Neural cell (in vitro differentiated cells): ENCODE measurements around the gene CFAP20DC.

ENCODE experiments used
- CTCF ChIP-seq: fragments of 450-650 bp; IDR thresholded peaks from 2 replicates; pipeline ENCODE4 v1.5.1; 2014; ENCODE audit warnings: antibody characterized with exemption, mild to moderate bottlenecking, moderate library complexity; ENCODE audit not compliant: poor library complexity, severe bottlenecking
- MXI1 ChIP-seq: fragments of 450-650 bp; conservative IDR thresholded peaks from 2 replicates; pipeline ENCODE4 v1.6.1; 2014; ENCODE audit warnings: antibody characterized with exemption, mild to moderate bottlenecking; ENCODE audit not compliant: poor library complexity, severe bottlenecking
- POLR2AphosphoS5 ChIP-seq: IDR thresholded peaks from 2 replicates; pipeline ENCODE4 v1.6.1; 2012
- RAD21 ChIP-seq: fragments of 450-650 bp; conservative IDR thresholded peaks from 2 replicates; pipeline ENCODE4 v1.6.1; 2014; ENCODE audit warnings: antibody characterized with exemption, mild to moderate bottlenecking, moderate library complexity
- SMC3 ChIP-seq: fragments of 450-650 bp; conservative IDR thresholded peaks from 2 replicates; pipeline ENCODE4 v1.6.1; 2014; ENCODE audit warnings: antibody characterized with exemption, mild to moderate bottlenecking, moderate library complexity; ENCODE audit not compliant: poor library complexity

DNA sequence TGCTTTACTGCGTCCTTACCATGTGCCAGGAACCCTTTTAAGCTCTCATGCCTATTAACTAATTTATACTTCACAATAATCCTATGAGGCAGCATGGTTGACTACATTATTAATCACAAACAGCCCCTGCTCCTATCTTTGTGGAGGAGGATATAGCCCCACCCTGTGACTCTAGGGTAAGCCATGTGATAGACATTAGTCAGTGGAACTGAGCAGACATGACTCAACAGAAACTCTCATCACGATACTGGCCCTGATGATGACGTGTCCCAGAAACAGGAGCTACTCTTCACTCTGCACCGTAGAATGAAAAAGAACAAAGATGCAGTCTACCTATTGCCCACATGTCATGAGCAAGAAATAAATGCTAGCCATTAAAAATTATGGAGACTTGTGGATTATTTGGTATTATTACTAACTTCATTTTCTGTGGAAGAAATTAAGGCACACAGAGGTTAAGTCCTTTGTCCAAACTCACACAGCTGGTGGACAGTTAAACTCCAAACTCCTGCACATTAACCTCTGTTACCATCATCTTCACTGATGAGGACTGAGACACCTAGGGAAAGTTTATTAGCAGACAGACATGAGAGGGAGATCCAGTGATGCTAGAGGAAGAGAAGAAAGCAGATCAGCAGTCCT lies 51.2 kb downstream of the CFAP20DC start:
- no peak for TF ChIP-seq RAD21
- no peak for TF ChIP-seq CTCF
- TF ChIP-seq POLR2AphosphoS5: no peak
- no peak for TF ChIP-seq SMC3
- TF ChIP-seq MXI1: no peak
